Mononuclear cell (primary cell): ENCODE measurements around the gene TCF20. TPM values are rescaled to one million over a fixed set of nuclear protein-coding genes. Genes with fewer than 3 reads are reported as not detected.

Experiments used
- H3K27me3 ChIP-seq: 2 replicates; pipeline ENCODE4 v1.6.0; 2011; ENCODE audit warnings: low read length, control low read depth; ENCODE audit not compliant: insufficient read depth
- H3K4me1 ChIP-seq: 2 replicates; pipeline ENCODE4 v1.5.1; 2011; ENCODE audit warnings: mild to moderate bottlenecking, low read length, control low read depth; ENCODE audit not compliant: insufficient read depth
- H3K4me3 ChIP-seq: 2 replicates; pipeline ENCODE4 v1.5.1; 2011; ENCODE audit warnings: mild to moderate bottlenecking, low read length, moderate library complexity
- H3K9me3 ChIP-seq: 2 replicates; pipeline ENCODE4 v1.5.1; 2011; ENCODE audit warnings: low read depth, mild to moderate bottlenecking, control low read depth, low read length
- total RNA-seq: library from RNA; depleted of rRNA; stranded (reverse); fragments of >200 nt; gene quantifications from one replicate; pipeline ENCODE4 v1.2.3, GENCODE V29; 2012

The TCF20 gene
- total RNA-seq, 1 donor = 53.8 TPM

DNA sequence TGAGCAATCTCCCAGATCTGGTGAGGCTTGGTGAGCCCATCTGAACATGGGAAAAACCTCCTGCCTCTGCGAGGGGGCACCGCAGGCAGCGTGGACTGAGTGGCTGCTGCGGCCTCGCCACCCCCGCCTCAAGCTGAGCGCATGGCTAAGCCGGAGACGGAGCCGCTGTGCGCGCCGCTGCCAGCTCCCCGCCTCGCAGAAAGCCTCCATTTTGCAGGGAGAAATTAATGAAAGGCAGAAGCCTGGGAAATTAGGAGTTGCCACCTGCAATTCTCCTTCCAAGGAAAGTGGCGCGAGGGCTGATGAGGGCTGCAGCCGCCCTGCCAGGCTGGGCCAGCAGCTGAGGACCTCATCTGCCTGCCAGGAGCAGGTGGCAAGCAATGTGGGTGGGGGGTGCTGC, 35.6 kb upstream of the TCF20 start:
- Histone ChIP-seq H3K9me3 (no peaks in the 10 kb centered on the region), H3K4me1 (peaks cover 15% of the 10 kb centered on the region), H3K27me3 (no peaks in the 10 kb centered on the region)

DNA sequence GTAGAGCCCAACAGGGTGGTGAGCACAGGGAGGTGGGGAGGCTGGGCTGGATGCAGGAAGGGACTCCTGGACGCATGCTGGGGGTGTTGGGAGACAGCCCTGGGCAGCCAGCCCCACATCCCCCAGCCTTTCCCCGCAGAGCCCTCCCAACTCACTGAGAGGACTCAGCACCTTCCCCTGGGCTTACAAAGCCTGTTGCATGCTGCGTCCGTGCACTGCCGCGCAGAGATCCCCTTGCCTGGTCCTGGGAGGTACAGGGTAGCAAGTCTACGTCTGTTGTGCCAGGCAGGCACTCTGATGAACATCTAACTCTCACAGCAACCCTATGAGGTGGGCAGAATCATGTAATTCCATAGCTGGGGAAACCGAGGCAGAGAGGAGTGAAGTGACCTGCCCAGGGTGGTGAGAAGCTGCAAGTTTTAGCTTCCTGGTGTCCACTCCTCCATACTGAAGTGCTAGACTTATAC, 33.9 kb upstream of the TCF20 start:
- Histone ChIP-seq H3K27me3 (no peaks in the 10 kb centered on the region), H3K4me3 (no peak overlapping the region), H3K4me1 (peaks cover 30% of the 10 kb centered on the region), H3K9me3 (no peaks in the 10 kb centered on the region)

More for the DNA sequence above, 35.6 kb upstream of the TCF20 start:
- H3K4me3 ChIP-seq = no peak overlapping the region

DNA sequence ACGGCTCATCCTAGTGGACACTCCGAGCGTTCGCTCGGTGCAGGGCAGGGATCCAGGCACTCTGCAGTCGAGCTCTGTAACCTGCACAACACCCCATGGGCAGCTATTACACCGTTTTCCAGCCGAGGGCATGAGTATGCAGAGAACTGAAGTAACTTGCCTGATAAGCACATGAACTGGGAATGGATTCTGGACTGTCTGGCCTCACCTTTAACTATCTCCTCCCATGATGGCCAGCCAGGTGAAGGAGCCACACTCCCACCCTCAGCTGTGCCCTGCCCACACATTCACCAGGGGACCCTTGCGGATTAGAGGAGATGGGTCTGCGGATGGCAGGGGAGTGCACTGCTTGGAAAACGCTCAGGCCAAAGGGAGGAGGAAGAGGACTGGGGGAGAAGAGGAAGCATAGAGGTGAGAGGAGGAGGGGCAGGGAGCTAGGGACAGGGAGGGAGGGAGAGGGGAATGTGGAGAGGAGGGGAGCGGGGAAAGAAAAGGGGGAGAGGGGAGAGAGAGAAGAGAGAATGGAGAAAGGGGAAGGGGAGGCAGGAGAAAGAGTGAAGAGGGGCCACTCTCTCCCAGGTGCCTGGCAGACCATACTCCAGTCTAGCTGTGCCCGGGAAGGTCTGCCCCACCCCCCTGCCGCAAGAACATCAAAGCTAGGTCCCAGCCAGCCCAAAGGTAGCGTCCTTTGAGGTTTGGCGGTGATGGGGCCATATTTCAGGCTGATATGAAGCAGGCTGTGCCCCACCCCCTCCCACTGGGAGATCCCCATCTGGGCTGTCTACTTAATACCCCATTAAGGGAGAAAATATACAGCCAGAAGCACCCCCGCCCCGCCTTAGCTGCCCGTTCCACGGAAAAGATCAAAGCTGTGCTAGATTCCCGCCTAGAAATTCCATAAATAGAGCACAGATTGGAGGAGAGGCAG, 33.2 kb upstream of the TCF20 start:
- Histone ChIP-seq H3K27me3 (no peaks in the 10 kb centered on the region), H3K4me1 (peaks cover 37% of the 10 kb centered on the region), H3K4me3 (no peak overlapping the region), H3K9me3 (no peaks in the 10 kb centered on the region)

DNA sequence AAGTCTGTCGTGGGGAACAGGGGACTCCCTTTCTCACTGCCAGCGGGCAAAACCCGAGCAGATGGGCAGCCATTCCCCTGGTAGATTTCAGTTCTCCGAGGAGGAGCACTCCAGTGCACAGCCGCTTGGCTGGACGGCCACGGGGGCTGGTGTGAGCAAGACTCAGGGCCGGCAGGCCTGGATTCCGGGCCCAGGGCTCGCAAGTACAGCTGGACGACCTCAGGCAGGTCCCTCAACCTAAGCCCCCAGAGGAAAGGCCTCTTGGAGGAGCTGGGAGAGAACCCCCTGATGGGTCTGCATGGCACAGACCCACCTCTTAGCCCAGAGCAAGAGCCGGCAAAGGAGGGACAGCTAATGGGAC, 31.3 kb upstream of the TCF20 start:
- H3K27me3 ChIP-seq = no peaks in the 10 kb centered on the region
- peaks cover 52% of the 10 kb centered on the region for H3K4me1 ChIP-seq
- H3K4me3 ChIP-seq = no peak overlapping the region
- no peaks in the 10 kb centered on the region for H3K9me3 ChIP-seq

DNA sequence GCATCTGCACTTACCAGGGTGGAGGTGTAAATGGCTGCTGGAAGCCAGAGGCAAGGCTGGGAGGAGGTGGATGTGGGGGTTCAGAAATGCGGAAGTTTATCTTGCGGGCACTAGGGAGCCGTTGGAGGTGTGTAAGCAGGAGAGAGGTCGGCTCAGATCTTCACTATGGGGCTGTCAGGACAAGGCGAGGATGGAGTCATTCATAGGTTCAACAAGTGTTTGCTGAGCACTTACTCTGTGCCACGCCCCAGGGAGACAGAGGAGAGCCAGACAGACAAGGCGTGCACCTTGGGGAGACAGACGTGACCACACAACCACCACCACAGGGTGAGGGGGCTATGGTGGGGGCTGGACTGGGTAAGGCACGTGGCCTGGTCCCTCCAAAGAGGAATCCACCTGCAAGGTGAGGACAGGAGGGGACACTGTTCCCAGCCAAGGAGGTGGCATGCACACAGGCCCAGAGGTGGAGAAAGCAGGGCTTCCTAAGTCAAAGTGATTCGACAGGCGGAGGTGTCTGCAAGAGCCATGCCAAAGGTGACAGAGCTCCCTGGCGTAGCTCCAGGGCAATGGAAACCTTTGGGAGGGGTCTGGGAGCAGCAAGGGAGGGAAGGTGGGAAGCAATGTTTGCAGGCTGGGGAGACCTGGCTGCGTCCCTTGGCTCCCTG, 30.8 kb upstream of the TCF20 start:
- Histone ChIP-seq H3K4me3 (no peak overlapping the region), H3K4me1 (peaks cover 57% of the 10 kb centered on the region), H3K27me3 (no peaks in the 10 kb centered on the region), H3K9me3 (no peaks in the 10 kb centered on the region)

DNA sequence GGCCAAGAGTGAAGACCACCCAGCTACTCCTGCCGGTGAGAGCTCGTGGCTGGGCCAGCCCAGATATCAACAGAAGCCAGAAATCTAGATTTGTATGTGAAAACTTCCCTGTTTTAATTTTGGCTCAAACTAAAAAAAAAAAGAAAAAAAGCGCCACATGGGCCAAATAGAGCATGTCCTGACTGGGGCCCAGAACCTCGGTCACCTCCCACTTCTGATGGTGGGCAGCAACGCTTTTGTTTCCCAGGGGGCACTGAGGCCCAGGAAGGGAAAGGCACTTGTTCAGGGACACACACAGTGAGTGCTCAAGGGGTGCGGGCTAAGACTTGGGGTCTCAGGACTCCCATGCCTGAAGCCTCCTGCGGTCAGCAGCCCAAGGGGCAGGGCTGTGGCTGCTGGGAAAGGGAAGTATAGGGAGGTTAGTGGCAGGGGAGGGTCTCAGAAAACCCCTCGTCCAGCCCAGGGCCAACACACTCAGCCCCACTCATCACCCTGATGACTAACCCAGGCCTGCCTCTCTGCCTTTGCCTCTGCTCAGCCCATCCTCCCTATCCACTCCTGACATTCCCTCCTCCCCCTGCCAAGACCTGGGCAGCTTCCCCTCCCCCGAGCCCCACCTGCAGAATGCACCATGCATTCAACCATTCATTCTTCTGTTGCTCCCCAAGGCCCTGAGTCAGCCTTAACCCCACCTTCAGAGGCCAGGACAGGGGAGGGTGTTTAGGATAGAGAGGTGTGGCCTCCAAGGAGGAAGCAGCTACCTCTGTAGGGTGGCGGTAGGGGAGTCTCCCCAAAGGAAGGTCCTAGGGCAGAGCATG, 30.0 kb upstream of the TCF20 start:
- H3K9me3 ChIP-seq = no peaks in the 10 kb centered on the region

DNA sequence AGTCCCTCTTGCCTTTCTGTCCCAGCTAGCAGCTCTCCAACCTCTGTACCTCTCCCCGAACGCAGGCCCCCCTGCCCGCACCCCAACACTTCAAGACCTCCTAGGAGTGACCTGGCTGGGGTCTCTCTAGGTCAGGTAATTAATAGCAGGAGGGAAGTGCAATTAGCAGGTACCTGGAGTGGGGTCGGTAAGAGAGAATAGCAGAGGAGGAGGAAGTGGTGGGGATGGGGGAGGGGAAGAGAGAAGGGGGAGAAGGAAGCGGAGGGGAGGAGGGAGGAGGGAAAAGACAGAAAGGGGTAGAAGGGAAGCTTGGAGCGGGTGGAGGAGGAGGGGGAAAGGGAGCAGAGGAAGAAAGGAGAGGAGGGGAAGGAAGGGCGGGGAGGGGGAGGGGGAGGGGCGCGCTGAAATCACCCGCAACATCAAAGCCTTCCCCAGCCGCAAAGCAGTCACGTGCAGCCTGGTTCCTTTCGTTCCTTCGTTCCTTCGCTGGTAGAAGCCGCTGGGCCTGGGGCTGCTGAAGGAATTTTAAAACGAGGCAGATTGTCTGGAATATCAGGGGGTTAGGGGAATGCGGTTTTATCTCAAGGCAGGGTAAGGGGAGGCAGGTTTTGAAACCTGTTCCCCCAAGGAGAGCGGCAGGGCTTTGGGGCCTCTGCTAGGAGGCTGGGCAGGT, 29.3 kb upstream of the TCF20 start:
- peak overlapping the region; percentile 14 for H3K4me3 ChIP-seq
- peaks cover 58% of the 10 kb centered on the region for H3K4me1 ChIP-seq
- H3K9me3 ChIP-seq = no peaks in the 10 kb centered on the region
- H3K27me3 ChIP-seq = no peaks in the 10 kb centered on the region

More for the DNA sequence above, 30.0 kb upstream of the TCF20 start:
- Histone ChIP-seq H3K4me1 (peaks cover 58% of the 10 kb centered on the region), H3K27me3 (no peaks in the 10 kb centered on the region), H3K4me3 (peak overlapping the region; percentile 14)

DNA sequence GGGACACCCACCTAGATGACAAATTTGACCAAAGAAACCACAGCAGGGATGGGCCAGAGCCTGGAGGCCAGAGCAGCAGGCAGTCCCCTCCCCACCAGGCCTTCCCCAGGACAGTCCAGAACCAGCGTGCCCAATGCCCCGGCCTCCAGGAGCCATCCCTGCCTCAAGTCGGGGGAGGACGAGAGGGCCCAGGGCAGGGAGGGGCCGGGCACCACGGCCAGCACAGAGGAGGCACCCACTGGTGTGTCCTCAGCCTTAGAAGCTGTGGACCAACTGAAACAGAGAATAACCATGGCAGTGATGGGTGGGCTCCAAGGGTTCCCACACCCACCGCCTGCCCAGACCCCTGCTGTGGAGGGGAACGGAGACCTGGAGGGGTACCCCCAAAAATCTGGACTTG, 28.3 kb upstream of the TCF20 start:
- H3K27me3 ChIP-seq = no peaks in the 10 kb centered on the region
- no peak overlapping the region for H3K4me3 ChIP-seq
- no peaks in the 10 kb centered on the region for H3K9me3 ChIP-seq
- peaks cover 67% of the 10 kb centered on the region for H3K4me1 ChIP-seq

DNA sequence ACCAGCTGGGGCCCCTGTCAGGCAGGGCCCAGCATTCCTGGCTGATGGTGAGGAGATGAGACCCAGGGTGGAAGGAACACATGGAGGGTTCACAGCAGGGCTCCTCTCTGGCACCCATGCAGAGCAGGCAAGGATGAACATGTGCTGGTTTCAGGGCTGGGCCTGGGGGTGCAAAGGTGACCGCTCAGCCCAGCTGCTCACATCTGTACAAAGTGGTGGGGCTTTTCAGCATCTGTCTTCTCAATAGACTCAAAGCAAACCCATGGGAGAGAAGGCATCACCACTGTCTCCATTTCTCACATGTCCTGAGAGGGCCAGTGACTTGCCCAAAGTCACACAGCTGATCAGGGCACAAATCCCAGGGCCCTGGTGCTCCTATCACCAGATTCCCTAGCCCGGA, 27.3 kb upstream of the TCF20 start:
- no peaks in the 10 kb centered on the region for H3K9me3 ChIP-seq
- H3K4me3 ChIP-seq = no peak overlapping the region
- peaks cover 70% of the 10 kb centered on the region for H3K4me1 ChIP-seq
- no peaks in the 10 kb centered on the region for H3K27me3 ChIP-seq

DNA sequence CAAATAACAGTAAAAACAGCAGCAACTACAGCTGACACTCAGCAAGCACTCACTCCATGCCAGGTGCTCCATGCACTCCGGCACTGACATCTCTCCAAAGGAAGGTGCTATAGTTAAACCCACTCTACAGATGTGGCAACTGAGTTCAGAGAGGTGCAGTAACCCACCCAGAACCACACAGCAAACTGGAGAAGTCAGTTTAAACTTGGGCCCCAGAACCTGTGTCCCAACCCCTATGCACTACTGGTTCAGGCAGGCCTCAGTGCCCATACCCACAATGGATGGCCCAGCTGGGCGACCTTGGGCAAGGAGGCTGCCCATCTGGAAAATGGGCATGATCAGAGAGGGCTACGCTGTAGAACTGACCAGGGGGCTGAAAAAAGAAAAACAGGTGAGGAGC, 26.4 kb upstream of the TCF20 start:
- H3K9me3 ChIP-seq = no peaks in the 10 kb centered on the region
- no peak overlapping the region for H3K4me3 ChIP-seq
- peaks cover 63% of the 10 kb centered on the region for H3K4me1 ChIP-seq
- H3K27me3 ChIP-seq = no peaks in the 10 kb centered on the region

DNA sequence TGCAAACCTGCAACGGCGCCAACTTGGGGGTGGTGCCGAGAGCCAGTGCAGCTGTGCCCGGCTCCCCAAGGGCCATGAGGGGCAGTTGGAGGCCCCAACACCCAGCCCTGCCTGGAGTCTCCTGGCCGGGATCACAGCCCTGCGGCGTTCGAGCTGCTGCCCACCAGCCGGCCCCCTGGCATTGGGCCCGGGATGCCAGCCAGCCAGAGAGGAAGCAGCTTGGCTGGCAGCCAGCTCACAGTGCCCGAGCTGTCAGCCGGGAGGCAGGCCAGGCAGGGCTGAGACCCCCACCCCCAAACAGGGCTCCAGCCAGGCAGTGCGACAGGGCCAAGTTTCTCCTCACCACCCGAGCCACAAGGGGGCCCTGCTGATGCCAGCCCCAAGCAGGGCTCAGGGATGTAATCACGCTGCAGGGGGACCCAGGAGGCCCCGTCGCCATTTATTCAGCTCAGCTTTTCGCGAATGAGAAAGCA, 26.0 kb upstream of the TCF20 start:
- Histone ChIP-seq H3K27me3 (no peaks in the 10 kb centered on the region), H3K9me3 (no peaks in the 10 kb centered on the region), H3K4me1 (peaks cover 59% of the 10 kb centered on the region), H3K4me3 (no peak overlapping the region)

DNA sequence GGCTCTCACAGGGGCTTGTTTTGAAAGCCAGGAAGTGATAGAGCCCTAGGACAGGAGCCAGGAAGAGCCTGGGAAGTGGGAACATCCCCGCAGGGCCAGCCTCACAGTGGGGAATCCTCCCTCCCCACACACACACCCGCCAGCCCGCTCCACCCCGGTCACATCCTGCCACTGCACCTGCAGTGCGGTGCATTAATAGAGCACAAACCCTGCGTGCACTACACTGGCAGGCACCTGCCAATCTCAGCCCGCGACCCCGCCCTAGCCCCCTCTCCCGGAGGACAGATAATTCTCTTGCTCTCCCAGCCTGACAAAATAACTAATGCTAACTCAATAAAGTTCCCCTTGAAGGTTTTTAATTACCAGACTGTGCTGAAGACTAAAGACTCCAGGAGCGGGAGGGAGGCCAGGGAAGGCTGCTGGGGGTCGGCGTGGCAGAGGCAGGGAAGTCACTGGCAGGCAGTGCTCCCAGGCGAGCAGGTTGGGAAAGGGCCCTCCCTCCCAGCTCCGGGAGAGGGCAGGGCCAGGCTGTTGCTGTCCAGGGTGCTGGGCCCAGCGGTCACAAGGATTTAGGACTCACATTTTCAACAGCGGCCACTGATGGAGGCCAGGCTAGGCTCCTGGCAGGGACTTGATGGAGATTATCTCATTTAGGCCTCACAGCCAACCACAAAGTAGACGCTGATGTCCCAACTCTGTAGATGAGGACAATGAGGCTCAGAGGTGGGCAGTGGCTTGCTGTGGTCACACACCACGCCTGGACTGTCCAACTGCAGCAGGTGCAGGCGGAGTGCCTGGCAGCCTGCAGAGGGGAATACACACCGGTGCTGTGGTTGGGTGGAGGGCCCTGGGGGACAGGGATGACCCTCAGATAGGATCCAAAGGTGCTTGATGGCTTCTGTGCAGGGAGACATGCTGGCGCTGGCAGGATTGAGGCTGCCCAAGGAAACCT, 23.9 kb upstream of the TCF20 start:
- H3K4me3 ChIP-seq = no peak overlapping the region
- no peaks in the 10 kb centered on the region for H3K27me3 ChIP-seq
- H3K4me1 ChIP-seq = peaks cover 39% of the 10 kb centered on the region
- no peaks in the 10 kb centered on the region for H3K9me3 ChIP-seq

DNA sequence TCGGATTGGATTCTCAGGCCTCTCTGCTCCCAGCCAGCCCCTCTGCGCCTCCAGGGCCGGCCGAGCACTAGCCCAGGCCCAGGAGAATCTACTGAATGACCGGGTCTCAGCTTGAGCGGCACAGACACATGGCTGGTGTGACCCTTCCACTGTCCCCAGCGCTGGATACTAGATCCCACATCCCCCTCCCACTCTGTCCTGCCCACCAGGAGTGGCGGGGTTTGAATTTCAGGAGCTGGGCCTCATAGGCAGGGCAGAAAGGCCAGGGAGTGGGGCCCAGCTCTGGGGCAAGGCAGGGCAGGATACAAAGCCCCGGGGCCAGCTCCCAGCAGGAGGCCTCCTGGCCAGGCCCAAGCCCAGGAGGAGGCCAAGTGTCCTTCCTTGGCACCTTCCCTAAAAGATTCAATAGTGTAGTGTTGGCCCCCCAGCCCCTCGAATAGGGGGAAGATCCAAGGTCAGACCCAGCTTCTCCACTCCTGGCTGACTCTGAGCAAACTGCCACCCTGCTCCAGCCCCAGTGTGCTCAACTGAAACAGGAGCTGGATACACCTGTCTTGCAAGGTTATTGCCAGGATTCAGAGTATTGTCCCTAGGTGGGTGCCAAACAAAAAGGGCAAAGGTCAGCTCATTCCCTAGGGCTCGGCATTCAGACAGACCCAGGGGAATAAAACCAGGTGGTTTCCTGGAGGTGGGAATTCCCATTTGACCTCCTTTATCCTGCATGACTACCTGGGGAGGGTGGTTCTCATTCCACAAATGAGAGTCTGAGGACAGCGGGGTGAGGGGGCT, 22.5 kb upstream of the TCF20 start:
- Histone ChIP-seq H3K4me3 (no peak overlapping the region), H3K9me3 (no peaks in the 10 kb centered on the region), H3K4me1 (peaks cover 30% of the 10 kb centered on the region), H3K27me3 (no peaks in the 10 kb centered on the region)
